Jurkat, Clone E6-1 (cell line): ENCODE data around the gene RIT2.
A peak's percentile ranks its signal among the peaks of the same experiment; 100 is the strongest.
"Not testable (repeated sequence)": the region's sequence is repeated elsewhere in the genome, so short reads cannot be mapped to it uniquely, and the experiment has no call there.

Source experiments
- DNase-seq: peaks from one replicate; pipeline ENCODE4 v3.0.0-alpha.2; 2011; ENCODE audit warnings: low read depth, low spot score
- H3K4me3 ChIP-seq: 2 replicates; pipeline ENCODE4 v1.5.1; 2011; ENCODE audit warnings: mild to moderate bottlenecking, low read length, control low read depth, moderate library complexity

The RIT2 gene

GRCh38 chr18:42743373-42744138 is 371.9 kb downstream of the RIT2 start:
- no peak for DNase-seq
- H3K4me3 ChIP-seq, result no peak overlapping the region

GRCh38 chr18:42742969-42743368 is 372.5 kb downstream of the RIT2 start:
- DNase-seq, result no peak
- no peak overlapping the region for H3K4me3 ChIP-seq

DNA sequence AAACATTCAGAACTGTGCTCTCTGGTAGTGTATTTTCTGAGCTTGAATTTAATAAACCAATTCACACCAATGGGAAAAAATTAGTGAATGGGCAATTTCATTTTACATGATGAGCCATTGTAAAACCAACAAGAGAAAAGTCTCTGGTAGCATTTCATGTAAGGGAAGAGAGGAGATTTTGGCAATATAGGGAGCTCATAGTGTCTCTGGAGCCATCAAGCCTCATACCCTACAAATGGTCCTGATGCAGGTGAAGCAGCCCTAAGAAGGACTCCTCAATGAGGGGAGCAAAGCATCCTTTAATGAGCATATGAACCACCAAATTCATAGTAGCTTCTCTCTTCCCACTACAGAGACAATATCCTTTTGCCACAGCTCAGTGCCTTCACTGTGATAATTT is 373.0 kb downstream of the RIT2 start:
- no peak for DNase-seq
- no peak overlapping the region for H3K4me3 ChIP-seq

DNA sequence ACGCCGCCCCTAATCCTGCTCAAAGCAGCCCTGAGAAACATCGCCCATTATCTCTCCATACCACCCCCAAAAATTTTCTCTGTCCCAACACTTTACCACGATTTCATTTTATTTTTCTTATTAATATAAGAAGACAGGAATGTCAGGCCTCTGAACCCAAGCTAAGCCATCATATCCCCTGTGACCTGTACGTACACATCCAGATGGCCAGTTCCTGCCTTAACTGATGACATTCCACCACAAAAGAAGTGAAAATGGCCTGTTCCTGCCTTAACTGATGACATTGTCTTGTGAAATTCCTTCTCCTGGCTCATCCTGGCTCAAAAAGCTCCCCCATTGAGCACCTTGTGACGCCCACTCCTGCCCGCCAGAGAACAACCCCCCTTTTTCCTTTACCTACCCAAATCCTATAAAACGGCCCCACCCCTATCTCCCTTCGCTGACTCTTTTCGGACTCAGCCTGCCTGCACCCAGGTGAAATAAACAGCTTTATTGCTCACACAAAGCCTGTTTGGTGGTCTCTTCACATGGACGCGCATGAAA is 373.6 kb downstream of the RIT2 start:
- not testable (repeated sequence) for DNase-seq, H3K4me3 ChIP-seq

DNA sequence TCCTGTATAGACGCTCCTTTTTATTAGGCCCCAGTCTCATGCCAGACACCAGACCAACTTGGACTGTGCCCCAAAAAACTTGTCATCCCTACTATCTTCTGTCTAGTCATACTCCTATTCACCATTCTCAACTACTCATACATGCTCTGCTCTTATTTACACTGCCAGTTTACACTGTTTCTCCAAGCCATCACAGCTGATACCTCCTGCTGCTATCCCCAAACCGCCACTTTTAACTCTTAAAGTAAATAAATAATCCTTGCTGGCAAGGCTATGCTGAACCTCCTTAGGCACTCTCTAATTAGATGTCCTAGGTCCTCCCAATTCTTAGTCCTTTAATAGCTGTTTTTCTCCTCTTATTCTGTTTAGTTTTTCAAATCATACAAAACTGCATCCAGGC is 374.2 kb downstream of the RIT2 start:
- DNase-seq, H3K4me3 ChIP-seq: not testable (repeated sequence)

- no peak for DNase-seq
- H3K4me3 ChIP-seq, result no peak overlapping the region
Measured at GRCh38 chr18:42736074-42736473, 379.4 kb downstream of the RIT2 start.

DNA sequence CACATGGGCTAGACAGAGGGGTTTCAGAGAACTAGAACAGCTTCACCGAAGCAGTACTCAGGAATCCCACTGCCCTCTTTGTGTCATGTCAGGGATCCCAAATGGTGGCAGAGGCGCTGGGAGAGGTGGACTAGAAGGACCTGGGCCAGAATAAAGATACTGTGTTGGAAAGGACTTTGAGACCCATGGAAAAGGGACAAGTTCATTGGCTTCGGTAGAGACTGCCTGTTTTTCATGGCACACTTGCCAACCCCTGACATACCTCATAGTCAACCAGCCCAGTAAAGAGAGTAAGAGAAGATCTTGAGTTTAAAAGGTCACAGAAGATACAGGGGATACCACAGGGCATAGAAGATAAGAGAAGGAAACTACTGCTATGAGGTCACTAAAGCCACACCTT is 381.0 kb downstream of the RIT2 start:
- no peak for DNase-seq
- H3K4me3 ChIP-seq, result no peak overlapping the region

- H3K4me3 ChIP-seq, result no peak overlapping the region
- DNase-seq, result no peak
Measured at GRCh38 chr18:42730272-42730671, 385.2 kb downstream of the RIT2 start.

- H3K4me3 ChIP-seq, result no peak overlapping the region
- DNase-seq, result no peak
Measured at GRCh38 chr18:42719221-42719620, 396.3 kb downstream of the RIT2 start.

- no peak overlapping the region for H3K4me3 ChIP-seq
- DNase-seq, result no peak
Measured at GRCh38 chr18:42712065-42712464, 403.4 kb downstream of the RIT2 start.

DNA sequence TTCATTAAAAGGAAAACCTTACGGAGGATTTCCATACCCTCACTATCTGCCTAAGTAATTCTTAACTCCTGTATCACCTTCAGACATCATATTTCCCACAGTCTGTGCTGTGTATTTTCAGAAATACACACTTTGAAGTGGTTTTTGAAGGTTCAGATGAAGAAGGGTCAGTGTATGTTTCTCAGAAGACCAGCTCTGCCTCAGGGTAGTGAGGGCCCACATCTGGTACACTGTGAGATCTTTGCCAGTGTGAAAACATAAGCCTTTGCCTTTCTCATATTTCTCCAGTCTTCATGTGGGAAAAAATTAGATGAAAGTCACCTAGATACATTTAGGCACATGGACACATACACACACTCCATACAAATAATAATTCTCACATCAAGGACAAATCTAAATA is 408.4 kb downstream of the RIT2 start:
- no peak for DNase-seq
- H3K4me3 ChIP-seq, result no peak overlapping the region

DNA sequence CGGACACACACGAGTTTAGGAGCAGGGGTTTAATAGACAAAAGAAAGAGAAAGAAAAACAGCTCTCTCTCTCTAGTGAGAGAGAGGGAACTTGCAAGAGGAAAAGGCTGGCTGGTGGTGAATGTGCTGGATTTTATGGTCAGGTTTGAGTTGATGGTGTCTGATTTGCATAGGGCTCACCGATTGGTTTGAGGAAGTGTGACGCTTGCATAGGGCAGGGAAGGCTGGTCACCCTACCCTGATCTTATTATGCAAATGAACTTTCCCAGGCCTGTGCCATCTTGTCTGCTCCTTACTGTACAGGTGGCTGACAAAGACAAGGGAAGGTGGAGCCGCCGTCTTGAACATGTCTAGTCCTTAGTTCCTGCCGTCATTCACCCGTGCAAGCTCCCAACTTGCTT is 408.9 kb downstream of the RIT2 start:
- no peak overlapping the region for H3K4me3 ChIP-seq
- peak; percentile 36 for DNase-seq

GRCh38 chr18:42706029-42706608 is 409.4 kb downstream of the RIT2 start:
- DNase-seq, result no peak
- no peak overlapping the region for H3K4me3 ChIP-seq
